ENCODE measurements around the gene SEZ6L.

- TF ChIP-seq EZH2 (IDR thresholded peaks at IDR 0.05) (no peak), ZFX (IDR thresholded peaks at IDR 0.05) (no peak), RAD21 (IDR thresholded peaks at IDR 0.05; ENCODE audit: low read depth) (no peak), EZH2phosphoT487 (IDR thresholded peaks at IDR 0.05; ENCODE audit: borderline replicate concordance) (no peak)
- TF ChIP-seq, protein P1, sequence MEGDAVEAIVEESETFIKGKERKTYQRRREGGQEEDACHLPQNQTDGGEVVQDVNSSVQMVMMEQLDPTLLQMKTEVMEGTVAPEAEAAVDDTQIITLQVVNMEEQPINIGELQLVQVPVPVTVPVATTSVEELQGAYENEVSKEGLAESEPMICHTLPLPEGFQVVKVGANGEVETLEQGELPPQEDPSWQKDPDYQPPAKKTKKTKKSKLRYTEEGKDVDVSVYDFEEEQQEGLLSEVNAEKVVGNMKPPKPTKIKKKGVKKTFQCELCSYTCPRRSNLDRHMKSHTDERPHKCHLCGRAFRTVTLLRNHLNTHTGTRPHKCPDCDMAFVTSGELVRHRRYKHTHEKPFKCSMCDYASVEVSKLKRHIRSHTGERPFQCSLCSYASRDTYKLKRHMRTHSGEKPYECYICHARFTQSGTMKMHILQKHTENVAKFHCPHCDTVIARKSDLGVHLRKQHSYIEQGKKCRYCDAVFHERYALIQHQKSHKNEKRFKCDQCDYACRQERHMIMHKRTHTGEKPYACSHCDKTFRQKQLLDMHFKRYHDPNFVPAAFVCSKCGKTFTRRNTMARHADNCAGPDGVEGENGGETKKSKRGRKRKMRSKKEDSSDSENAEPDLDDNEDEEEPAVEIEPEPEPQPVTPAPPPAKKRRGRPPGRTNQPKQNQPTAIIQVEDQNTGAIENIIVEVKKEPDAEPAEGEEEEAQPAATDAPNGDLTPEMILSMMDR (IDR thresholded peaks at IDR 0.05 in 2 of 3, conservative IDR thresholded peaks at IDR 0.05 in 1 of 3; ENCODE audit: borderline replicate concordance in 1 of 3, insufficient read depth in 1 of 3, low read depth in 2 of 3, low read length in 2 of 3), result no peak
- TF ChIP-seq, protein P2, sequence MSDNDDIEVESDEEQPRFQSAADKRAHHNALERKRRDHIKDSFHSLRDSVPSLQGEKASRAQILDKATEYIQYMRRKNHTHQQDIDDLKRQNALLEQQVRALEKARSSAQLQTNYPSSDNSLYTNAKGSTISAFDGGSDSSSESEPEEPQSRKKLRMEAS (IDR thresholded peaks at IDR 0.05), result no peak
These were observed 176.2 kb downstream of the SEZ6L start for GRCh38 chr22:26345496-26345895.

Data from HCT116 (cell line).